K562 (cell line): Measurements from ENCODE around the gene NRARP. TPM values are rescaled to one million over a fixed set of nuclear protein-coding genes. Genes with fewer than 3 reads are reported as not detected.
A peak's percentile ranks its signal among the peaks of the same experiment; 100 is the strongest.

ENCODE experiments used
- ATF7 ChIP-seq: fragments of 450-650 bp; IDR thresholded peaks from 2 replicates; pipeline ENCODE4 v1.7.1; 2014; ENCODE audit warnings: mild to moderate bottlenecking, moderate library complexity
- BRD9 ChIP-seq: fragments of 450-650 bp; IDR thresholded peaks from 2 replicates; pipeline ENCODE4 v1.6.1; 2018; ENCODE audit warnings: low read depth; ENCODE audit not compliant: partially characterized antibody
- CTBP1 ChIP-seq: fragments of 450-650 bp; IDR thresholded peaks from 2 replicates; pipeline ENCODE4 v1.6.1; 2016; ENCODE audit warnings: borderline replicate concordance
- ETV1 ChIP-seq: fragments of 450-650 bp; conservative IDR thresholded peaks from 2 replicates; pipeline ENCODE4 v1.6.1; 2016; ENCODE audit warnings: missing genetic modification characterization, control low read depth, low read depth, missing compliant biosample characterization
- GATAD2A ChIP-seq: fragments of 450-650 bp; IDR thresholded peaks from 2 replicates; pipeline ENCODE4 v1.6.1; 2017
- HBP1 ChIP-seq: fragments of 450-650 bp; formaldehyde crosslinking; IDR thresholded peaks from 2 replicates; pipeline ENCODE4 v1.4.0; 2022; ENCODE audit warnings: missing genetic modification characterization
- NKRF ChIP-seq: fragments of 450-650 bp; IDR thresholded peaks from 2 replicates; pipeline ENCODE4 v1.6.1; 2016; ENCODE audit warnings: borderline replicate concordance
- NRF1 ChIP-seq, 2 experiments: fragments of 450-650 bp; IDR thresholded peaks in 1 of 2; conservative IDR thresholded peaks in 1 of 2; 2 replicates each; pipeline ENCODE4 v1.6.1; 2014; ENCODE audit warnings: mild to moderate bottlenecking in 2 of 2
- SMAD3 ChIP-seq: fragments of 450-650 bp; formaldehyde crosslinking; conservative IDR thresholded peaks from 2 replicates; pipeline ENCODE4 v1.4.0; 2020; ENCODE audit warnings: mild to moderate bottlenecking
- STAT6 ChIP-seq: sonication (generic); formaldehyde crosslinking; IDR thresholded peaks from 2 replicates; pipeline ENCODE4 v1.8.1; 2023; ENCODE audit warnings: mild to moderate bottlenecking, missing genetic modification reagents
- ZBTB26 ChIP-seq: fragments of 450-650 bp; formaldehyde crosslinking; IDR thresholded peaks from 2 replicates; pipeline ENCODE4 v1.4.0; 2022; ENCODE audit warnings: missing genetic modification characterization
- ZNF23 ChIP-seq: fragments of 250-450 bp; sonication (Bioruptor Pico); IDR thresholded peaks from 2 replicates; pipeline ENCODE4 v1.4.0; 2020; ENCODE audit warnings: mild to moderate bottlenecking
- polyA plus RNA-seq, 8 experiments: library from polyadenylated mRNA; depleted of rRNA in 4 of 8; stranded (reverse) in 5 of 8; unstranded in 3 of 8; fragments of >200 nt; fragmentation: Nextera tagmentation in 2 of 8; fragmentation: Illumina TruSeq in 1 of 8; extraction: Ambion mirVana in 2 of 8; extraction: Trizol in 1 of 8; gene quantifications; 2 replicates each; pipeline versions ENCODE4 v1.2.1 to v1.2.3, GENCODE V29; 2011 to 2014; ENCODE audit warnings: inconsistent platforms in 1 of 8, missing spikeins in 1 of 8
- total RNA-seq, 7 experiments: library from RNA; depleted of rRNA in 6 of 7; stranded (reverse); fragments of >200 nt in 6 of 7; fragmentation: Illumina TruSeq in 2 of 7; extraction: Trizol in 2 of 7; gene quantifications; 2 replicates each; pipeline versions ENCODE4 v1.2.1 to v1.2.3, GENCODE V29; 2011 to 2021; ENCODE audit warnings: low replicate concordance in 1 of 7
- TF ChIP-seq, protein P1 (sequence below): sonication (generic); formaldehyde crosslinking; IDR thresholded peaks from 2 replicates; pipeline ENCODE4 v1.9.0; 2022; ENCODE audit warnings: mild to moderate bottlenecking, missing genetic modification reagents
- TF ChIP-seq, protein P2 (sequence below): fragments of 250-450 bp; sonication (Bioruptor Pico); IDR thresholded peaks from 2 replicates; pipeline ENCODE4 v1.9.0; 2021; ENCODE audit warnings: mild to moderate bottlenecking, inconsistent platforms

Gene NRARP
- total and polyA plus RNA-seq, 9 of the 15 experiments (the other 6 are each of a cell fraction or from before 2014, with no cell fraction given), result 2.0 to 24.5 (median 7.2) TPM; not detected in 2

- TF ChIP-seq, protein P1, sequence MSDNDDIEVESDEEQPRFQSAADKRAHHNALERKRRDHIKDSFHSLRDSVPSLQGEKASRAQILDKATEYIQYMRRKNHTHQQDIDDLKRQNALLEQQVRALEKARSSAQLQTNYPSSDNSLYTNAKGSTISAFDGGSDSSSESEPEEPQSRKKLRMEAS (CRISPR knock-in tag), result peak; percentile 65; the same call in 1 of the 2 replicates
- no peak for TF ChIP-seq BRD9
- TF ChIP-seq SMAD3, result 0 out of 2 replicates have a peak, but pooled peaks have one; percentile 26
- TF ChIP-seq ETV1 (tag), result peak; percentile 84
- TF ChIP-seq STAT6, result no peak
- peak; percentile 69; the same call in 1 of the 2 replicates for TF ChIP-seq CTBP1
- TF ChIP-seq NRF1 (conservative IDR thresholded peaks at IDR 0.05 in 1 of 2, IDR thresholded peaks at IDR 0.05 in 1 of 2), result peak; percentile 59 to 68
- TF ChIP-seq GATAD2A, result peak; percentile 32; the same call in 1 of the 2 replicates
- no peak for TF ChIP-seq ZBTB26 (CRISPR knock-in tag)
- TF ChIP-seq, protein P2, sequence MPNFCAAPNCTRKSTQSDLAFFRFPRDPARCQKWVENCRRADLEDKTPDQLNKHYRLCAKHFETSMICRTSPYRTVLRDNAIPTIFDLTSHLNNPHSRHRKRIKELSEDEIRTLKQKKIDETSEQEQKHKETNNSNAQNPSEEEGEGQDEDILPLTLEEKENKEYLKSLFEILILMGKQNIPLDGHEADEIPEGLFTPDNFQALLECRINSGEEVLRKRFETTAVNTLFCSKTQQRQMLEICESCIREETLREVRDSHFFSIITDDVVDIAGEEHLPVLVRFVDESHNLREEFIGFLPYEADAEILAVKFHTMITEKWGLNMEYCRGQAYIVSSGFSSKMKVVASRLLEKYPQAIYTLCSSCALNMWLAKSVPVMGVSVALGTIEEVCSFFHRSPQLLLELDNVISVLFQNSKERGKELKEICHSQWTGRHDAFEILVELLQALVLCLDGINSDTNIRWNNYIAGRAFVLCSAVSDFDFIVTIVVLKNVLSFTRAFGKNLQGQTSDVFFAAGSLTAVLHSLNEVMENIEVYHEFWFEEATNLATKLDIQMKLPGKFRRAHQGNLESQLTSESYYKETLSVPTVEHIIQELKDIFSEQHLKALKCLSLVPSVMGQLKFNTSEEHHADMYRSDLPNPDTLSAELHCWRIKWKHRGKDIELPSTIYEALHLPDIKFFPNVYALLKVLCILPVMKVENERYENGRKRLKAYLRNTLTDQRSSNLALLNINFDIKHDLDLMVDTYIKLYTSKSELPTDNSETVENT, result peak; percentile 41; the same call in 1 of the 2 replicates
- TF ChIP-seq ZNF23, result no peak
- peak; percentile 70; the same call in 1 of the 2 replicates for TF ChIP-seq NKRF
- TF ChIP-seq HBP1 (CRISPR knock-in tag), result no peak
- TF ChIP-seq ATF7, result peak; percentile 80
These were observed 24.6 kb downstream of the NRARP start, which contains the start of gene TOR4A (continued) for GRCh38 chr9:137277329-137278041.
